Activated CD8-positive, alpha-beta memory T cell treated with anti-CD3 and anti-CD28 coated beads, Interleukin-2, amount 10 ng/mL, durations not matched to agents 7 days and 5 days (primary cell): Measurements from ENCODE around the gene PPARD. TPM values are rescaled to one million over a fixed set of nuclear protein-coding genes. Genes with fewer than 3 reads are reported as not detected.
"Not testable (repeated sequence)": the region's sequence is repeated elsewhere in the genome, so short reads cannot be mapped to it uniquely, and the experiment has no call there.

Source experiments
- ATAC-seq: fragments of 150-1000 bp; cut with Tn5 transposase; one replicate; pipeline ENCODE4 v1.10.0; 2021; ENCODE audit warnings: moderate library complexity
- CTCF ChIA-PET: fragments of 350-600 bp; sonication (Branson Sonifier 250); formaldehyde crosslinking; loops from one replicate; lab custom pipeline; 2021; ENCODE audit warnings: antibody characterized with exemption; lab: Charles Lee
- DNase-seq: peaks from one replicate; pipeline ENCODE4 v3.0.0-alpha.2; 2020
- H3K27ac Mint-ChIP-seq: one replicate; pipeline ENCODE4 v1.8.0; 2021; ENCODE audit warnings: mild to moderate bottlenecking, mixed read lengths
- H3K27me3 Mint-ChIP-seq: one replicate; pipeline ENCODE4 v1.8.0; 2021; ENCODE audit warnings: mixed read lengths
- H3K36me3 Mint-ChIP-seq: one replicate; pipeline ENCODE4 v1.8.0; 2021; ENCODE audit warnings: mild to moderate bottlenecking, mixed read lengths
- H3K4me1 Mint-ChIP-seq: one replicate; pipeline ENCODE4 v1.8.0; 2021; ENCODE audit warnings: mixed read lengths
- H3K4me3 Mint-ChIP-seq: one replicate; pipeline ENCODE4 v1.8.0; 2021; ENCODE audit warnings: mild to moderate bottlenecking, moderate library complexity, mixed read lengths
- H3K9me3 Mint-ChIP-seq: one replicate; pipeline ENCODE4 v1.8.0; 2022; ENCODE audit warnings: low read depth, mixed read lengths
- total RNA-seq, 2 experiments: library from RNA; stranded (reverse); gene quantifications; one replicate each; pipeline ENCODE4 v1.2.3, GENCODE V29; 2021

Gene PPARD
- total RNA-seq, 2 experiments from 2014 or later: 16.4 to 18.8 TPM

DNA sequence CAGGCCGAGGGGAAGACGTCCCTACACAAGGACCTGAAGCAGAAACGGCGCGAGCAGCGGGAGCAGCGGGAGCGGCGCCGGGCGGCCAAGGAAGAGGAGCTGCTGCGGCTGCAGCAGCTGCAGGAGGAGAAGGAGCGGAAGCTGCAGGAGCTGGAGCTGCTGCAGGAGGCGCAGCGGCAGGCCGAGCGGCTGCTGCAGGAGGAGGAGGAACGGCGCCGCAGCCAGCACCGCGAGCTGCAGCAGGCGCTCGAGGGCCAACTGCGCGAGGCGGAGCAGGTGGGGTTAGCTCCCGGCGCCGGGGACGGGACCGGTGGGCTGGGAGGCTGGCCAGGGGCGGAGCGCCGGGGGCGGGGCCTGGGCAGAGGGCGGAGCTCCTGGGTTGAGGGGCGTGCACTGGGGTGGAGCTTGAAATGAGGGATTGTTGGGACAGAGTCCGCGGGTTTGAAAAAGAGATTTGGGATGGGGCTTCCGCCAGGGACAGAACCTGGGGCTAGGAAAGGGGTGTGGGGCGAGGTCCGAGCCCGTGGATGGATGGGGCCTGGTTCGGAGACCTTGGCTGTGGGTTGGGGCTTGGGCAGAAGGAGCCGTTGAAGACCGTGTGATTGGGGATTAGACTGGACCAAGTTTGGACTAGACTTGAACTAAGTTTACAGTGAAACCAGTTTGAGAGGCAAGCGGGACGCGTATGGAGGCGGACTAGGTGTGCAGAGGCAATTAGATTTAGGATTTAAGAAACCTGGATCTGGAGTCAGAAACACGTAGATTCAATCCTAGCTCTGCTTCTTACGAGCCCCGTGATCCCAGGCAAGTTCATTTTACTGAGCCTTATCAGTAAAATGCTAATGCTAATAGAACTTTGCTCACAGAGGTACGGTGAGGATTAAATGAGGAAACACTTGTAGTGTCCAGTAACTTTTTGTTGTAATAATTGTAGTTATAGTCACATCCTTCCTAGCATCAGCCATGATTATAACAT lies 23.9 kb upstream of the PPARD start:
- CTCF ChIA-PET: interaction anchor here (0.8 to 3.5 kb wide), 5 partner anchors 10 to 22 kb away, joined by 3 to 19 read pairs (median 3); partner anchors contain the start of gene DEF6
- peaks cover 21% of the 10 kb centered on the region for H3K4me1 Mint-ChIP-seq
- H3K9me3 Mint-ChIP-seq: no peaks in the 10 kb centered on the region
- ATAC-seq (no peak), DNase-seq (no peak)
- H3K36me3 Mint-ChIP-seq: peaks cover 81% of the 10 kb centered on the region
- no peaks in the 10 kb centered on the region for H3K27me3 Mint-ChIP-seq
- no peak overlapping the region for H3K4me3 Mint-ChIP-seq
- no peak overlapping the region for H3K27ac Mint-ChIP-seq

DNA sequence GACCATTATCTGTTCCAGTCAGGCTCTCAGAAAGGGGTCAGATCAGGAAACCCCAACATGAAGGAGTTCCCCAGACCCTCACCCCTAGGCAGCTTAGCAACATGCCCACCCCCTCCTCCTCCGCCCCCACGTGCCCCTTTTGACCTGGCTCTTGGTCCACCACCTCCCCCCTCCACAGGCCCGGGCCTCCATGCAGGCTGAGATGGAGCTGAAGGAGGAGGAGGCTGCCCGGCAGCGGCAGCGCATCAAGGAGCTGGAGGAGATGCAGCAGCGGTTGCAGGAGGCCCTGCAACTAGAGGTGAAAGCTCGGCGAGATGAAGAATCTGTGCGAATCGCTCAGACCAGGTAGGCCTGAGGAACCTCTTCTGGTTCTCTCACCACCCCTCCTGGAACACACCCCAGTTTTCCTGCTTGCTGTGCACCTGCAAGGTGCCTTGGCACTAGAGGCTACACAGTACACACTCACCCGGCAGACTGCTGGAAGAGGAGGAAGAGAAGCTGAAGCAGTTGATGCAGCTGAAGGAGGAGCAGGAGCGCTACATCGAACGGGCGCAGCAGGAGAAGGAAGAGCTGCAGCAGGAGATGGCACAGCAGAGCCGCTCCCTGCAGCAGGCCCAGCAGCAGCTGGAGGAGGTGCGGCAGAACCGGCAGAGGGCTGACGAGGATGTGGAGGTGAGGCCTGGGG lies 22.9 kb upstream of the PPARD start:
- H3K9me3 Mint-ChIP-seq: no peaks in the 10 kb centered on the region
- no peak overlapping the region for H3K27ac Mint-ChIP-seq
- no peaks in the 10 kb centered on the region for H3K27me3 Mint-ChIP-seq
- H3K36me3 Mint-ChIP-seq: peaks cover 75% of the 10 kb centered on the region
- ATAC-seq: no peak
- H3K4me1 Mint-ChIP-seq: peaks cover 15% of the 10 kb centered on the region
- no peak overlapping the region for H3K4me3 Mint-ChIP-seq
- no peak for DNase-seq
- CTCF ChIA-PET: interaction anchor here (0.9 to 3.5 kb wide), 4 partner anchors 10 to 23 kb away, joined by 3 to 19 read pairs (median 3); partner anchors contain the start of gene DEF6

DNA sequence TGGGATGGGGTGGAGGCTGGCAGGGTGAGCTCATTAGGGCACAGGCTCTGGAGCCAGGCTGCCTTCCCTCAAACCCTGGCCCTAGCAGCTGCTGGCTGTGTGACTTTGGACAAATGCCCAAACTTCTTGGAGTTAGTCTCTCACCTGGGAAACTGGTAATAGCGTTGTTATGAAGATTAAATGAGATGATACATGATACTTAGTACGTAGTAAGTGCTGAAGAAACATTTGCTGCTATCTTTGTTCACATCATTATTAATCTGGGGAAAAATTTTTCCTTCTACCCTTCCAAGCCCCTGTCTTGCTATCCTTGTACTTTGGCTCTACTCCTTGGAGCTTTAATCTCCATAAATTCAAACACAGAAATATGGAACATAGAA lies 22.3 kb upstream of the PPARD start:
- no peak overlapping the region for H3K4me3 Mint-ChIP-seq
- no peaks in the 10 kb centered on the region for H3K27me3 Mint-ChIP-seq
- CTCF ChIA-PET: interaction anchor here (0.9 to 3.5 kb wide), 3 partner anchors 20 to 23 kb away, joined by 3 to 19 read pairs (median 3); partner anchors contain the start of gene DEF6
- ATAC-seq: no peak
- H3K9me3 Mint-ChIP-seq: no peaks in the 10 kb centered on the region
- no peak overlapping the region for H3K27ac Mint-ChIP-seq
- peaks cover 11% of the 10 kb centered on the region for H3K4me1 Mint-ChIP-seq
- H3K36me3 Mint-ChIP-seq: peaks cover 72% of the 10 kb centered on the region
- DNase-seq: no peak

DNA sequence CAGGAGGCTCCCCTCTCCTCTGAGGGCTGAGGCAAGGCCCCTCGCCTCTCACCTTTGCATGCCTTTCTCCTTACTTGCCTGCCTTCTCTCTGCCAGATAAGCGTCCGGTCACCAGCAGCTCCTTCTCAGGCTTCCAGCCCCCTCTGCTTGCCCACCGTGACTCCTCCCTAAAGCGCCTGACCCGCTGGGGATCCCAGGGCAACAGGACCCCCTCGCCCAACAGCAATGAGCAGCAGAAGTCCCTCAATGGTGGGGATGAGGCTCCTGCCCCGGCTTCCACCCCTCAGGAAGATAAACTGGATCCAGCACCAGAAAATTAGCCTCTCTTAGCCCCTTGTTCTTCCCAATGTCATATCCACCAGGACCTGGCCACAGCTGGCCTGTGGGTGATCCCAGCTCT lies 21.3 kb upstream of the PPARD start:
- CTCF ChIA-PET: interaction anchor here (1.8 kb wide), 1 partner anchor 21 kb away, joined by 4 read pairs; the partner anchor contains the start of gene PPARD
- Mint-ChIP-seq H3K4me3 (no peak overlapping the region), H3K9me3 (no peaks in the 10 kb centered on the region), H3K27ac (no peak overlapping the region), H3K4me1 (peaks cover 9% of the 10 kb centered on the region), H3K27me3 (no peaks in the 10 kb centered on the region), H3K36me3 (peaks cover 71% of the 10 kb centered on the region)
- DNase-seq (no peak), ATAC-seq (no peak)

DNA sequence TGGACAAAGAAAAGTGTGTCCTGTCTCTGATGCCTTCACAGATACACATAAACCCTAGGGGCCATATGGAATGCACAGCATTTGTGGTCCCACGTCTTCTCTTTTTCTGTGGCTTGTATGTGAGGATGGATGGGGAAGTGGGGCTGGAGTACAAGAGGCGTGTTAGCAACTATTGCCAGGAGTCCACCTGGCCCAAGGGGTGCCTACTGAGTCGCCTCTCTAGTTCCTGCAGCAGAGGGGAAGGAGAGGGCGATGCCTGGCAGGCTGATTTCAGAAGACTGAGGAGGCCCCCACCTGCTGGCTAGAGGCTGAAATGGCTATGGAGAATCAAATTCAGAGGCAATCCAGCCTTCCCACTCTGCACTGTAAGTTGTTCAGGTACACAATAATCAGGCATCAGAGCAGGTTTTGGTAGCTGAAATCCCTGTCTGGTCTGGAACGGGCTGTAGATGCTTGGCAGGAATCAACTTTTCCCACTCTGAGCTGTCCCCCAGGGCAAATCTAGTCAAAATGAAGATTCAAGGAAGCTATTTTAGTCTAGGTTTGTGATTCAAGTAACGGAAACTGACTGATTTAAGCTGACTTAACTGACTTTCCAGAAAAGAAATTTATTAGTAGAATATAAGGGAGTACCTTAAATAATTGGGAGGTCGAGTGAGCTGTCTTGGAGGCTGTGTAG lies 14.9 kb upstream of the PPARD start:
- Mint-ChIP-seq H3K4me3 (no peak overlapping the region), H3K27me3 (no peaks in the 10 kb centered on the region), H3K36me3 (peaks cover 29% of the 10 kb centered on the region), H3K9me3 (no peaks in the 10 kb centered on the region), H3K4me1 (peaks cover 20% of the 10 kb centered on the region), H3K27ac (peak overlapping the region; percentile 73)
- peak; percentile 98 for ATAC-seq
- DNase-seq: peak; percentile 87
- CTCF ChIA-PET: interaction anchor here (0.6 to 12.8 kb wide), 21 partner anchors 9 to 140 kb away, joined by 3 to 249 read pairs (median 4); partner anchors contain the start of genes DEF6, FANCE, PPARD and RPL10A

DNA sequence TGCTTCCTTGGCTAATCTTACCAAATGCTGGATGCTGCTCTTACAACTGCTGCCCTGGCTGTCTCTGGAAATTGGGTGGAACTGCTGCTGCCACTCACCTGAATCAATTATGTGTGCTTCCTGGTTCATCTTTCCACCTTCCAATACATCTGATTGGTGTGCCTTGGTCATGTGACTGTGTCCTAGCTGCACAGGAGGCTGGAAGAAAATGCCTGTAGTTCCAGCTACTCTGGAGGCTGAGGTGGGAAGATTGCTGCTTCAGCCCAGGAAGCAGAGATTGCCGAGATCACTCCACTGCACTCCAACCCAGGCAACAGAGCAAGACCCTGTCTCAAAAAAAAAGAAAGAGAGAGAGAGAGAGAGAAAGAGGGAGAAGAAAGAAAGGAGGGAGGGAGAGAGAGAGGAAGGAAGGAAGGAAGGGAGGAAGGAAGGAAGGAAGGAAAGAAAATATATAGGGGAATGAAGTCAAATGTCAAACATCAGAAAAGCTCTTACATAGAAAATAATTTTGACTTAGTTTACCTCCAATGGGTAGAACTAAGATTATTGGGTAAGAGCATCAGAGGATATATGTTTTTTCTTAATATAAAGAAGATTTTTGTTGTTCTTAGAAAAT lies 14.1 kb upstream of the PPARD start:
- CTCF ChIA-PET: interaction anchor here (0.7 to 12.8 kb wide), 20 partner anchors 8 to 140 kb away, joined by 3 to 249 read pairs (median 4); partner anchors contain the start of genes DEF6, FANCE, PPARD and RPL10A
- peaks cover 25% of the 10 kb centered on the region for H3K36me3 Mint-ChIP-seq
- ATAC-seq: no peak
- H3K9me3 Mint-ChIP-seq: no peaks in the 10 kb centered on the region
- no peak overlapping the region for H3K27ac Mint-ChIP-seq
- no peak overlapping the region for H3K4me3 Mint-ChIP-seq
- peaks cover 2% of the 10 kb centered on the region for H3K27me3 Mint-ChIP-seq
- DNase-seq: no peak
- H3K4me1 Mint-ChIP-seq: peaks cover 20% of the 10 kb centered on the region

DNA sequence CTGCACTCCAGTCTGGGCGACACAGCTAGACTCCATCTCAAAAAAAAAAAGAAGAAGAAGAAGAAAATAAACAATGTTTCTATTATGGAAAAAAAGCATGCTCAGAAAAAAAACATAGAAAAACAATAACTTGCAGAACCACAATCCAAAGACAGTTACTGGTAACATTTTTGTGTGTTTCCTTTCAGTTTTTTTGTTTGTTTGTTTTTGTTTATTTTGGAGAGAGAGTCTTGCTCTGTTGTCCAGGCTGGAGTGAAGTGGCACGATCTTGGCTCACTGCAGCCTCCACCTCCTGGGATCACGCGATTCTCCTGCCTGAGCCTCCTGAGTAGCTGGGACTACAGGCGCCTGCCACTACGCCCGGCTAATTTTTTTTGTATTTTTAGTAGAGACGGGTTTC lies 13.4 kb upstream of the PPARD start:
- H3K27me3 Mint-ChIP-seq, H3K4me3 Mint-ChIP-seq, ATAC-seq, H3K27ac Mint-ChIP-seq, DNase-seq, H3K9me3 Mint-ChIP-seq: not testable (repeated sequence)
- CTCF ChIA-PET: interaction anchor here (1.1 to 12.8 kb wide), 9 partner anchors 18 to 138 kb away, joined by 3 to 249 read pairs (median 4); partner anchors contain the start of gene DEF6
- Mint-ChIP-seq H3K36me3 (peaks cover 22% of the 10 kb centered on the region), H3K4me1 (peaks cover 20% of the 10 kb centered on the region)

DNA sequence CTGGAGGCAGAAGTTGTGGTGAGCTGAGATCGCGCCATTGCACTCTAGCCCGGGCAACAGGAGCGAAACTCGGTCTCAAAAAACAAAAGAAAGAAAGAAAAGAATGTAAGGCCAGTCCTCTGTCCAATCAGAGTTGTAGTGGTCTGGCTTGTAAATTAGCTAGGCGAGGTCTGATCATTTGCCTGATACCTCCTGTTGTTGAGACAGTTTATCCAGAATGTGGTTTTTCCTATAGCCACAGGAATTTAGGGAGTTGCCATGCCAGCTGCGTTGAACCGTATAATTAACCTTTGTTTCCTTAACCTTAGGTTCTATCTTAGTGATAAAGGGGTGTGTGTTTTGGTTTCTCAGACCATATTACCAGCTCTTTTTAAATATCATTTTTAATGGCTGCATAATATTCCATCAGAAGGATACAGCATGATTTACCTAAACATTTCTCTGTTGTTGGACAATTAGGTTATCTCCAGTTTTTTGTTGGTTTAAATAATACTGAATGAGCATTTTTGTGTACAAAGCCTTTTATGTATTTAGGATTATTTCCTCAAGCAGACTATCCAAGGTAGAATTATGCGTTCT lies 11.7 kb upstream of the PPARD start:
- Mint-ChIP-seq H3K9me3 (no peaks in the 10 kb centered on the region), H3K27ac (no peak overlapping the region), H3K36me3 (peaks cover 19% of the 10 kb centered on the region), H3K4me3 (no peak overlapping the region), H3K4me1 (peaks cover 23% of the 10 kb centered on the region), H3K27me3 (peaks cover 25% of the 10 kb centered on the region)
- ATAC-seq: no peak
- DNase-seq: no peak
- CTCF ChIA-PET: interaction anchor here (0.8 to 12.8 kb wide), 9 partner anchors 11 to 122 kb away, joined by 3 to 249 read pairs (median 4); partner anchors contain the start of genes DEF6, FANCE and PPARD

DNA sequence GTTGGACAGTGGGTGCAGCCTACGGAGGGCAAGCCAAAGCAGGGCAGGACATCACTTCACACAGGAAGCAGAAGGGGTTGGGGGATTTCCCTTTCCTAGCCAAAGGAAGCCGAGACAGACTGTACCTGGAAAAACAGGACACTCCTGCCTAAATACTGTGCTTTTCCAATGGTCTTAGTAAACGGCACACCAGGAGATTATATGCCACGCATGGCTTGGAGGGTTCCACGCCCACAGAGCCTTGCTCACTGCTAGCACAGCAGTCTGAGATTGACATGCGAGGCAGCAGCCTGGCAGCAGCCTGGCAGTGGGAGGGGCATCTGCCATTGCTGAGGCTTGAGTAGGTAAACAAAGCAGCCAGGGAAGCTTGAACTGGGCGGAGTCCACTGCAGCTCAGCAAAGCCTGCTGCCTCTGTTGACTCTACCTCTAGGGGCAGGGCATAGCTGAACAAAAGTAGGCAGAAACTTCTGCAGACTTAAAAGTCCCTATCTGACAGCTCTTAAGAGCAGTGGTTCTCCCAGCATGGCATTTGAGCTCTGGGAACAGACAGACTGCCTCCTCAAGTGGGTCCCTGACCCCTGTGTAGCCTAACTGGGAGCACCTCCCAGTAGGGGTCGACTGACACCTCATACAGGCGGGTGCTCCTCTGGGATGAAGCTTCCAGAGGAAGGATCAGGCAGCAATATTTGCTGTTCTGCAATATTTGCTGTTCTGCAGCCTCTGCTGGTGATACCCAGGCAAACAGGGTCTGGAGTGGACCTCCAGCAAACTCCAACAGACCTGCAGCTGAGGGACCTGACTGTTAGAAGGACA lies 10.1 kb upstream of the PPARD start:
- Mint-ChIP-seq H3K4me1 (peaks cover 25% of the 10 kb centered on the region), H3K36me3 (peaks cover 19% of the 10 kb centered on the region), H3K27me3 (peaks cover 32% of the 10 kb centered on the region)
- H3K27ac Mint-ChIP-seq, H3K9me3 Mint-ChIP-seq, H3K4me3 Mint-ChIP-seq, ATAC-seq, DNase-seq: not testable (repeated sequence)
- CTCF ChIA-PET: interaction anchor here (1.2 to 12.8 kb wide), 5 partner anchors 10 to 135 kb away, joined by 3 to 249 read pairs (median 8); partner anchors contain the start of genes DEF6, PPARD and RPL10A

DNA sequence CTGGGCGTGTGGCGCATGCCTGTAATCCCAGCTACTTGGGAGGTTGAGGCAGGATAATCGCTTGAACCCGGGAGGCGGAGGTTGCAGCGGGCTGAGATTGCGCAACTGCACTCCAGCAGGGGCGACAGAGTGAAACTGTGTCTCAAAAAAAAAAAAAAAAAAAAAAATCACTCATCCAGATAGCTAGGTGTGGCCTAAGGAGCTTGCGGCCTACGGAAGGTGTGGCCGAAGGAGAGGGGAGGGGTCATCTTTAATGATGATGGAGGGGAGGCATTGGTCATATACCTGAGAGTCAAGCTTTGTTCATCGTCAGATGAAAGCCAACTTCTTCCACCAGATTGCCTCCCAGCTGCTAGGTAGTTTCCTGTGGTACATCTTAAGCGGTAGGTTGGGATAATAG lies 801 bp upstream of the PPARD start:
- peaks cover 38% of the 10 kb centered on the region for H3K4me1 Mint-ChIP-seq
- CTCF ChIA-PET: interaction anchor here (0.7 to 6.6 kb wide), 27 partner anchors 9 to 211 kb away, joined by 3 to 181 read pairs (median 5); partner anchors contain the start of genes DEF6, FANCE and RPL10A
- no peak overlapping the region for H3K4me3 Mint-ChIP-seq
- H3K27me3 Mint-ChIP-seq: peaks cover 14% of the 10 kb centered on the region
- no peak overlapping the region for H3K27ac Mint-ChIP-seq
- H3K36me3 Mint-ChIP-seq: peaks cover 7% of the 10 kb centered on the region
- no peaks in the 10 kb centered on the region for H3K9me3 Mint-ChIP-seq
- DNase-seq (no peak), ATAC-seq (no peak)
